Spinal cord (tissue), 10 donors: ENCODE data around the gene GPX4. TPM values are rescaled to one million over a fixed set of nuclear protein-coding genes. Genes with fewer than 3 reads are reported as not detected.

Experiments used
- DNase-seq, 6 donors: peaks; one replicate each; pipeline versions ENCODE4 v3.0.0 to v3.0.0-alpha.2; 2013 to 2015; ENCODE audit warnings: low spot score in 6 of 6, low read depth in 4 of 6
- H3K27ac ChIP-seq: one replicate; pipeline ENCODE4 v1.5.1; 2013; ENCODE audit warnings: low read depth, low read length, control low read depth
- H3K27me3 ChIP-seq: one replicate; pipeline ENCODE4 v1.6.1; 2013; ENCODE audit warnings: low read length; ENCODE audit not compliant: control insufficient read depth, insufficient read depth
- H3K36me3 ChIP-seq: one replicate; pipeline ENCODE4 v1.6.1; 2013; ENCODE audit warnings: low read length; ENCODE audit not compliant: control insufficient read depth, insufficient read depth
- H3K4me1 ChIP-seq: one replicate; pipeline ENCODE4 v1.6.1; 2013; ENCODE audit warnings: low read length; ENCODE audit not compliant: control insufficient read depth, insufficient read depth
- H3K4me3 ChIP-seq: one replicate; pipeline ENCODE4 v1.5.1; 2013; ENCODE audit warnings: low read depth, low read length, control low read depth
- H3K9me3 ChIP-seq: one replicate; pipeline ENCODE4 v1.6.1; 2013; ENCODE audit warnings: low read length; ENCODE audit not compliant: control insufficient read depth, insufficient read depth
- WGBS: methylation state at CpG from one replicate; pipeline ENCODE4 v1.1.5; 2013; ENCODE audit warnings: missing lambda C conversion rate; ENCODE audit not compliant: insufficient coverage; 5-methylcytosine and 5-hydroxymethylcytosine counted together
- polyA plus RNA-seq, 2 donors: library from polyadenylated mRNA; unstranded; fragments of 120-200 nt; gene quantifications; one replicate each; pipeline ENCODE4 v1.2.1, GENCODE V29; 2013; ENCODE audit not compliant: insufficient read length in 2 of 2
- total RNA-seq, 2 donors: library from RNA; depleted of rRNA in 1 of 2; stranded (reverse); fragments of 120-200 nt in 1 of 2; fragments of >200 nt in 1 of 2; gene quantifications; one replicate each; pipeline versions ENCODE4 v1.2.3 to v1.2.4, GENCODE V29; 2013 to 2014
- donor health status: healthy.

The GPX4 gene
- total and polyA plus RNA-seq, 4 donors: 123 to 452 (median 365) TPM

GRCh38 chr19:1062387-1063029, 41.3 kb upstream of the GPX4 start:
- Histone ChIP-seq H3K9me3 (peaks cover 8% of the 10 kb centered on the region), H3K4me3 (no peak overlapping the region), H3K36me3 (peaks cover 15% of the 10 kb centered on the region), H3K27me3 (peaks cover 36% of the 10 kb centered on the region), H3K4me1 (peaks cover 25% of the 10 kb centered on the region), H3K27ac (no peak overlapping the region)
- WGBS: 84% methylated on average over 13 of the region's 17 CpGs
- no peak for DNase-seq

DNA sequence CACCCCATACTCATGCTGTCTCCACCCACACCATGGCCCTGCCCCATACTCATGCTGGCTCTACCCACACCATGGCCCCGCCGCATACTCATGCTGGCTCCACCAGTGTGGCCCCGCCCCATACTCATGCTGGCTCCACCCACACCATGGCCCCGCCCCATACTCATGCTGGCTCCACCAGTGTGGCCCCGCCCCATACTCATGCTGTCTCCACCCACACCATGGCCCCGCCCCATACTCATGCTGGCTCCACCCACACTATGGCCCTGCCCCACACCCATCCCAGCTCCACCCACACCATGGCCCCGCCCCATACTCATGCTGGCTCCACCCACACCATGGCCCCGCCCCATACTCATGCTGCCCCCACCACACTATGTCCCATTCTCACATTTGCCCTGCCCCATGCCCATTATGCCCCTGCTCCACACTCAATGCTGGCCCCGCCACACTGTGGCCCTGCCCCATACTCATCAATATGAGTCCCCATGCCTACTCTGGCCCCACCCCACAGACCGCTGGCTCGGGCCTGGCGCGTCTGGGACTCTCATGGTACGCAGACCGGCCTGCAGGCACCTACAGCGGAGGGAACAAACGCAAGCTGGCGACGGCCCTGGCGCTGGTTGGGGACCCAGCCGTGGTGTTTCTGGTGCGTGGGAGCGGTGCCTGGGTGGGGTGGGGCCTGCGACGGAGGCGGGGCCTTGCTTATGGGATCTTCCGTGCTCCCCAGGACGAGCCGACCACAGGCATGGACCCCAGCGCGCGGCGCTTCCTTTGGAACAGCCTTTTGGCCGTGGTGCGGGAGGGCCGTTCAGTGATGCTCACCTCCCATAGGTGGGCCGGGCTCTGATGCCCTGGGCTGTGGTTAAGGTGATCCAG, 40.5 kb upstream of the GPX4 start:
- Histone ChIP-seq H3K4me3 (no peak overlapping the region), H3K4me1 (peaks cover 27% of the 10 kb centered on the region), H3K27ac (no peak overlapping the region), H3K9me3 (peaks cover 4% of the 10 kb centered on the region), H3K36me3 (peaks cover 15% of the 10 kb centered on the region), H3K27me3 (peaks cover 43% of the 10 kb centered on the region)
- DNase-seq: no peak
- 89% methylated on average over 37 of the region's 37 CpGs for WGBS

DNA sequence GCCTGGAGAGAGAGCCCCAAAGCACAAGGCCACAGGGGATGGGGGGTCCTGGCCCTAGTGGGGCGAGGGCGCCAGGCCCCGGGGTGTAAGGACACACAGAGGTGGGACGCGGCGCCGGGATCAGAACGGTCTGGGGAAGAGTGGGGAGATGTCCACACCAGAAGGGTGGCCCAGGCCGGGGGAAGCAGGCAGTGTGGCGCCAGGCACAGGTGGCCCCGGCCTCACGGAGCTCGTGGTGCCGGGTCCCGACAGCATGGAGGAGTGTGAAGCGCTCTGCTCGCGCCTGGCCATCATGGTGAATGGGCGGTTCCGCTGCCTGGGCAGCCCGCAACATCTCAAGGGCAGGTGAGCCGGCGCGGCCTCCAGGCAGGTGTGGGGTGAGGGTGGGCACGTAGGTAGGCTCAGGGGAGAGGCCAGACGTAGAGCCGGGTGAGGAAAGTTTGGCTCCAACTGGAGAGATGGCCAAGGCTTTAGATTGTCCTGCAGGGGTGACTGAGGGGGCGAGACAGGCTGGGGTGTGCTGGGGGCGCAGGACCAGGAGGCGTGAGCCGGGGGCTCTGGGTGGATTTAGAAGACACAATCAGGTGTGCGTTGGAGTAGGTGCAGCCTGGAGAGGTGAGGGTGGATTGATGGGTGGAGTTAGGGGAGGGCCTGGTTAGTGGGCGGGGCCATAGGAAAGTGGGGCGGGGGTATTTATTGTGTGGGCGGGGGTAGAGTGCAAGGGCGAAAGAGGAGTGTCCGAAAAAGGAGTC, 39.7 kb upstream of the GPX4 start:
- H3K36me3 ChIP-seq: peaks cover 15% of the 10 kb centered on the region
- H3K4me1 ChIP-seq: peaks cover 27% of the 10 kb centered on the region
- no peak for DNase-seq
- H3K9me3 ChIP-seq: no peaks in the 10 kb centered on the region
- H3K27ac ChIP-seq: no peak overlapping the region
- peaks cover 52% of the 10 kb centered on the region for H3K27me3 ChIP-seq
- WGBS: 79% methylated on average over 34 of the region's 37 CpGs
- no peak overlapping the region for H3K4me3 ChIP-seq

DNA sequence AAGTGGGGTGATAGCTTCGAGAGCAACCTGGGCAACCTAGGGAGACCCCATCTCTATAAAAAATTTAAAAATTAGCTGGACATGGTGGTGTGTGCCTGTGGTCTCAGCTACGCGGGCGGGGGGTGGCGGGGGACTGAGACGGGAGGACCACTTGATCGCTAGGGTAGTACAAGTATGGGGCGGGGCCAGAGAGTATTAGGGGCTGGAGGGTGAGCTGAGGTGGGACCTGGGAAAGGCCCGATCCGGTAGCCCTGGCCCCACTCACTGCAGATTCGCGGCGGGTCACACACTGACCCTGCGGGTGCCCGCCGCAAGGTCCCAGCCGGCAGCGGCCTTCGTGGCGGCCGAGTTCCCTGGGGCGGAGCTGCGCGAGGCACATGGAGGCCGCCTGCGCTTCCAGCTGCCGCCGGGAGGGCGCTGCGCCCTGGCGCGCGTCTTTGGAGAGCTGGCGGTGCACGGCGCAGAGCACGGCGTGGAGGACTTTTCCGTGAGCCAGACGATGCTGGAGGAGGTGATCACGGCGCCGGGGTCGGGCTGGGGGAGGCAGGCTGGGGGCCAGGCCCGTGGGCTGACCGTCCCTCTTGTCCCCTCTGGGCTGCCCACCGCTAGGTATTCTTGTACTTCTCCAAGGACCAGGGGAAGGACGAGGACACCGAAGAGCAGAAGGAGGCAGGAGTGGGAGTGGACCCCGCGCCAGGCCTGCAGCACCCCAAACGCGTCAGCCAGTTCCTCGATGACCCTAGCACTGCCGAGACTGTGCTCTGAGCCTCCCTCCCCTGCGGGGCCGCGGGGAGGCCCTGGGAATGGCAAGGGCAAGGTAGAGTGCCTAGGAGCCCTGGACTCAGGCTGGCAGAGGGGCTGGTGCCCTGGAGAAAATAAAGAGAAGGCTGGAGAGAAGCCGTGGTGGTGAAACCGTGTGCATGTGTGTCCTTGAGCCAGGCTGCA, 38.9 kb upstream of the GPX4 start:
- Histone ChIP-seq H3K4me1 (peaks cover 27% of the 10 kb centered on the region), H3K27me3 (peaks cover 60% of the 10 kb centered on the region), H3K27ac (no peak overlapping the region), H3K9me3 (no peaks in the 10 kb centered on the region), H3K36me3 (peaks cover 15% of the 10 kb centered on the region), H3K4me3 (no peak overlapping the region)
- WGBS: 8% methylated on average over 59 of the region's 60 CpGs
- peak in 3 of 6 donors; percentile 7 to 63 (median 56) for DNase-seq

- Histone ChIP-seq H3K27me3 (peaks cover 67% of the 10 kb centered on the region), H3K4me3 (no peak overlapping the region), H3K4me1 (peaks cover 28% of the 10 kb centered on the region), H3K36me3 (peaks cover 15% of the 10 kb centered on the region), H3K27ac (no peak overlapping the region), H3K9me3 (no peaks in the 10 kb centered on the region)
- DNase-seq: no peak
- 58% methylated on average over 17 of the region's 17 CpGs for WGBS
Observed at GRCh38 chr19:1065606-1066109, 38.1 kb upstream of the GPX4 start.

- peaks cover 15% of the 10 kb centered on the region for H3K36me3 ChIP-seq
- no peak overlapping the region for H3K4me3 ChIP-seq
- WGBS: 45% methylated on average over 14 of the region's 17 CpGs
- peaks cover 32% of the 10 kb centered on the region for H3K4me1 ChIP-seq
- no peak for DNase-seq
- H3K27me3 ChIP-seq: peaks cover 72% of the 10 kb centered on the region
- H3K27ac ChIP-seq: no peak overlapping the region
- no peaks in the 10 kb centered on the region for H3K9me3 ChIP-seq
Observed at GRCh38 chr19:1066251-1066747, 37.5 kb upstream of the GPX4 start.

GRCh38 chr19:1066748-1067340, 37.0 kb upstream of the GPX4 start, which contains the start of gene ARHGAP45:
Gene ARHGAP45, plus strand, starts transcription at chr19:1067167. Its CDS starts 239 bp downstream, at chr19:1067406.
- peaks cover 35% of the 10 kb centered on the region for H3K4me1 ChIP-seq
- no peaks in the 10 kb centered on the region for H3K9me3 ChIP-seq
- H3K36me3 ChIP-seq: peaks cover 12% of the 10 kb centered on the region
- H3K27ac ChIP-seq: no peak within 1 kb of the TSS
- WGBS: 6% methylated on average over 61 of the region's 61 CpGs
- H3K27me3 ChIP-seq: peaks cover 75% of the 10 kb centered on the region
- H3K4me3 ChIP-seq: no peak within 1 kb of the TSS
- no peak for DNase-seq

DNA sequence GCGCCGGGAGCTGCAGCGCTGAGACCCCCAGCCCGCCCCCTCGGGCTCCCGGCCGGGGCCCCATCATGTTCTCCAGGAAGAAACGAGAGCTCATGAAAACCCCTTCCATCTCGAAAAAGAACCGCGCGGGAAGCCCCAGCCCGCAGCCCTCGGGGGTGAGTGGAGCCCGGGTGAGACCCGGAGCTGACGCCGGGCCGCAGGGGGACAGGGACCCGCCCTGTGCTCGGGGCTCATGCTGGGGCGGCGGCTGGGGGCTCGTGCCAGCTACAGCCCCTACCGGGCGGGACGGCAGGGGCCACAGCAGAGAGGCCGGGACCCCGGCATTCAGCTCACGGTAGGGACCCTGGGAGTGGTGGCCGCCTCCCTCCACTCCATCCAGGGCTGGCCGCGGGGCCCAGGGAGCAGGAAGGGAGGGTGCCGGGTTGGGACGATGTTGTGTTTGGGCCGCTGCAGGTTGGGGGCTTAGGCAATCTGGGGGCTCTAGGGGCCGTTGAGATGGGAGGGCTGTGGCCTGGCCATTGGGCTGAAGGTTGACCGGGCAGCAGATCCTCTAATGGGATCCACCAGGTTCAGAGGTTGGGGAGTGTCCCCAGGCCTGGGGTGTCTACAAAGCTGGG, 36.3 kb upstream of the GPX4 start:
- Histone ChIP-seq H3K27ac (no peak overlapping the region), H3K4me3 (no peak overlapping the region), H3K4me1 (peaks cover 35% of the 10 kb centered on the region), H3K9me3 (no peaks in the 10 kb centered on the region), H3K27me3 (peaks cover 81% of the 10 kb centered on the region), H3K36me3 (peaks cover 8% of the 10 kb centered on the region)
- WGBS: 5% methylated on average over 34 of the region's 38 CpGs
- no peak for DNase-seq
